Measurements from ENCODE around the gene RAVER2.
"Not testable (repeated sequence)": the region's sequence is repeated elsewhere in the genome, so short reads cannot be mapped to it uniquely, and the experiment has no call there.

RAVER2 gene

DNA sequence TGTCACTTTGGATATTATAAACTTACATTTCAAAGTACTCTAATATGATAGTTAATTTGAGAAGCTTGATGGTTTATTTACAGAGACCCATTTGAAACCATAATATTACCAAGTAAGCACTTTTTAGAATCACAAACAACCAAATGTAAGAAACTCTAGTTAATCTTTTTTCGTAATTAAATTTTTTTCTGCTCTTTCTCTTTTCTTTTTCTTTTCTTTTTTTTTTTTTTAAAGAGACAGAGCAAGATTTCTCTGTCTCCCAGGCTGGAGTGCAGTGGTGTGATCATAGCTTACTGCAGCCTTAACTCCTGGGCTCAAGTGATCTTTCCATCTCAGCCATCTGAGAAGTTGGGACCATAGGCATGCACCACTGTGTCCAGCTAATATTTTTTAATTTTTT is 5.2 kb downstream of the RAVER2 start:
- no peak for DNase-seq

DNA sequence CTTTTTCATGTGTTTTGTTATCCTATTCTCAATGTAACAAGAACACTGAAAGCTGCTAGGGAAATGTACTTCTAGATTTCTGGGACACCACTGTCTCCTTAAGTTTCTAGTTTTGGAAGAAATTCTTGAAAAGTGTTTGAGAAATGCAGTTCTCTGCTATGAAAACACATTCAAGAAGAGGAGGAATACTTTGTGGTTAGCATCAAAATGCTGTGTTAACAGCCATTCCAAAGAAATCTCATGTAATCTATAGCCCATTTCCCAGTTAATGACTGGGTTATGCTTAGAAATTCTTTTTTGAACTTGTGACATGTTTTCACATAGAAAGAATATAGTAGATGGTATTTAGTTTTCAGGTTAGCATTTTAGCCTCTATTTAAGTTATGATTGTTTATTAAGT is 6.0 kb downstream of the RAVER2 start:
- DNase-seq = no peak

DNA sequence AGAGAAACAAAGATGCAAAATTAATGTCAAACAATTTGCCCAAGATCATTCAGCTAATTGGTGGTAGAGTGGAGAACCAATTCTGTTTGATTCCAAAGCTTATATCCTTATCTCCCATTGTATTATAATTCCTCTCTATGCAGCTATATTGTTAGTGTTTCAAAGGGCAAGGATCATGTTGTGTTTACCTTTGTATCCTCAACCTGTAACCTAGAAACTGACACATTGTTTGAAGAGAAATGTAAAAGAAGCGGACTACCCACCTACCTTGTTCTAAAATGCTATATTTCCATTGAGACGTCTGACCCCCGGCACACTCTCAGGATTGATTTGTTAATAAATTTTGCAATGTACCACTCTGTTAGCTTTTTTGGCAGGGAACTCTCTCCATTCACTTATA is 9.3 kb downstream of the RAVER2 start:
- DNase-seq = no peak

DNA sequence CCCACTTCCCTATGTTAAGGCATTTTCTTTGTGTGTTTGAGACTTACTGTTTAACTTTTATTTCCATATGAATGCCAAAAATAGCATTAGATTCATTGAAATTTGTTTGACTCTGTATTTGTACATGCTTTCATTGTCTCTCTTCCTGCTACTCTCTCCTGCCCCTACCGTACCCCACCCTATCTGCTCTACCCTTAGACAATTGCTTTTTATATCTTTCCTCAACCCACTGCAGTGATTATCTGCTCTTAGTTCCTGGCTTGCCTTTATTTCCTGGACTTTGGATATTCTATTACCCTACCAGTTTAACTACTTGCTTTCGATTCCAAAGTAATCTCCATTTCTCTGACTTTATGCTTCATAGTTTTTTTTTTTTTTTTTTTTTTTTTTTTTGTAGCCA is 10.5 kb downstream of the RAVER2 start:
- DNase-seq = no peak

DNA sequence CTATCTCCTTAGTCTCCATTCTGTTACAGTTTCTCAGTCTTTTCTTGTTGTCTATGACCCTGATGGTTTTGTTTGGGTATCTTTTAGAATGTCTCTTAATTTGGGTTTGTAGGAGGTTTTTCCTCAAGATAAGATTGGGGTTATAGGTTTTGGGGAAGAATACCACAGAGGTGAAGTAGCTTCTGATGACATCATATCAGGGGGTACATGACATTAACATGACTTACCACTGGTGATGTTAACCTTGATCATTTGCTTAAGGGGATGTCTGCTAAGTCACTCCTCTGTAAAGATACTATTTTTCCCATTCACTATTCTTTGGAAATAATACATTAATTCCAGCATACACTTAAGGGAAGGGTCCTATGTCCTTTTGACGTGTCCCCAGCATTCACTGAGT is 11.9 kb downstream of the RAVER2 start:
- DNase-seq = no peak

DNA sequence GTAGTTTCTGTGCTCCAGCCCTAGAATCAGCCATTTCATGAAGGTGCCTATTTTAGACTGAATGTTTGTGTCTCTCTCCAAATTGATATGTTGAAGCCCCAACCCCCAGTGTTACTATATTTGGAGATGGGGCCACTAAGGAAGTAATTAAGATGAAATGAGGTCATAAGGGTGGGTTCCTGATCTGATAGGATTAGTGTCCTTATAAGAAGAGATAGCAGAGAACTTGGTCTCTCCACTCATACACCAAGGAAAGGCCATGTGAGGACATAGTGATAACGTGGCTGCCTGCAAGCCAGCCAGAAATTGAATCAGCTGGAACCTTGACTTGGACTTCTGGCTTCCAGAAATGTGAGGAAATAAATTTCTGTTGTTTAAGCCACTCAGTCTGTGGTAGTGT is 12.3 kb downstream of the RAVER2 start:
- DNase-seq = no peak

DNA sequence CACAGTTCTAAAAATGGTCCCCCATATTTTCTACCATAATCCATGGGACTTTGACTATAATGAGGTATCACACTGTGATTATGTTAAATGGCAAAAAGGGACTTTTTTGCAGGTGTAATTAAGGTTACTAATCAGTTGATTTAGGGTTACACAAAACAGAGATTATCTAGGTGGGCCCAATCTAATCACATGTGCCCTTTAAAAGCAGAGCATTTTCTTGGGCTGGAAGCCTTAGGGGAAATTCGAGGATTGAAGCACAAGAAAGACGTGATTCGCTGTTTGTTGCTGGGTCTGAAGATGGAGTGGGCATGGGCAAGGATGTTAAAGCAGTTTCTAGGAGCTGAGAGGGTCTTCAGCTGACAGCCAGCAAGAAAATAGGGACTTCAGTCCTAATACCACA is 13.4 kb downstream of the RAVER2 start:
- no peak for DNase-seq

DNA sequence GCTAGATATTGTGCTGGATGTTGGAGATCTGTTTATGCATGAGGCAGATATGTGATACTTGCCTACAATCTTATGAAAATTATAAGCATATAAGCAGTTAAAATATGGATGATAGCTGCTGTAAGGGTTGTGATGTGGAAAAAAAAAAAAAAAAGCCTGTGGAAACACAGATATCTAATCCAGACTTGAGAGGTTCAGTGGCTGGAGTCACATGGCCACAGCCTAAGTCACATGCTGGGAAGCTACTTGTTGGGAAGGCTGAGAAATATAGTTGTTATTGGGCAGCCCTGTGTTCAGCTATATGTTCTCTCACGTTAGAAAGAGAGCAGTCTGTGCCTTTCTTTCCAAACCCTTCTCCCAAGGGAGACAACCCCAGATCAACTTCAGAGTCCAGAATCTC is 15.1 kb downstream of the RAVER2 start:
- DNase-seq = no peak

DNA sequence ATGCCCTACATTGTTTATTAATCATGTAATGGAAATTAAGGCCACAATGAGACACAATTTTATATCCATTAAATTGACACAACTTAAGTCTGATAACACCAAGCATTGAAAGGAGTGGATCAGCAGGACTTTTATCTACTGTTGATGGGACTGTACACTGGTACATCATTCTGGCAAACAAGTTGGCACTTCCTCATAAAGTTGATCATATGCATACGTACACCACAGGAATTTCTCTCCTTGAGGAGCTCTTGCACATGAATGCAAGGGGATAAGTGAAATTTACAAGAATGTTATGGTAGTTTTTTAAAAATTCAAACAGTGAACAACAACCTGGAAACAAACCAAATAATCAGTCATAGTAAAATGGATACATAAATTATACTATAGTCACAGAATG is 20.1 kb downstream of the RAVER2 start:
- DNase-seq = no peak

DNA sequence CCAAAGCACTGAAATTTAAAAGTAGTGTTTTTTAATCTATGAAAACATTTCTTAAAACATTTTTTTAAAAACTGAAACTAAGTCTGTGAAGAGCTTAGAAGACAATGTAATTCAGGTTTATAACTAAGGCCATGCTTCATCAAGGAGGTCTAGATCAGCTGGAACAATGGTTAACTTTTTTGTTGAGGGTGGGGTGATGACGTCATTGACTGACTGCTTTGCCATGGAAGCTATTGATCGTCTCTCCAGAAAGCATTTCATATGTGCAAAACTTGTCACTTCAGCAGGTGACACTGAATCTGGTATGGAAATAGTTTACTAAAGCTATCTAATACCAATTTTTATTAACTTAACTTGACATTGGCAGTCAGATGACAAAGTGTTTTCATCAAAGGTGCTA is 21.0 kb downstream of the RAVER2 start:
- no peak for DNase-seq

DNA sequence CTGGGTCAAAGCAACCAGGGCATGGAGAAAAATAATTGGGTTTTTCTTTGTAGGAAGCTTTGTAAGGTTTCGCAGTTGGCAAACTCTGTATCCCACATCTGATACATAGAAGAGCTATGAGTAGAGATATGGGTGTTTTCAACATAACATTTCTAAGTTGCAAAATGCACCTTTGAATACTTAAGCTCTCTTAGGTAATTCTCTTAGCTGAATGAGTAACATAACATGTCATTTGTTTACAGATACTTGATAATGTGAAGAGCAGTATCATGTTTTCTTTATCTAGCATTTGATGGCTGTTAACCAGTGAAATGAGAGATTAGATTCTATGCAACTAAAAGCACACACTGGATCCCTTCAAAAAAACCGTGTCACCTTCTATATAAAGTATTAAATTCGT is 21.6 kb downstream of the RAVER2 start:
- no peak for DNase-seq

DNA sequence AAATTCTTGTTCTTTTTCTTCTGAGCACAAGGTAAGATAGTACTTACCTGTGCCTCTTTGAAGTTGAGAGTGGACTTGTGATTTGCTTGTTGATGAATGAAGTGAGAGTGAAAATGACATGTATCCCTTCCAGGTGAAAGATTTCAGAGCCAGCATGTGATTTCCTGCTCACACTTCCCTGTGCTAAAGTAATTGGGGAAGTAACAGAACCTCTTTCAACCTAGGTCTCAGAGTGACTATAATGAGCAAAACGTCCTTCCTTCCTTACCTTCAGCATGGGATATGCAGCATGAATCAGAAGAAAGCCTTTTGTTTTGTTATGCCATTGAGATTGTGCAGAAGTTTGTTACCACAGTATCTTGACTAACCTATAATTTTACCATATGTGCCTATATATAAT is 24.6 kb downstream of the RAVER2 start:
- DNase-seq = no peak

DNA sequence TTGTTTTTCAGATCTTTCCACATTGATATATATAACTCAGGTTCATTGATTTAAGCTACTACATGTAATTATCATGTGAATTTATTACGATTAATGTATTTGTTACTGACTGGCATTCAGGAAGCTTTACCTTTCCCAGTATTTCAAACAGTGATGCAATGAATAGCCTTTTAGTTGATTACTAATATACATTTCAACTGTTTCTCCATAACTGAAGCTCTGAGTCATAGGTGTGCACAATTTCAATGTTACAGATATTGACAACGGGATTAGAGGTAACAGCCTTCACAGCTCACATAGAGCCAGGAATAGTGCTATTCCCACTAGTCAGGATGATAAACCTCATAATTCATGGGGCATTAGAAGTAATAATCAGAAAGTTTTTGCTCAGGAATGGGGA is 25.1 kb downstream of the RAVER2 start:
- DNase-seq = no peak

DNA sequence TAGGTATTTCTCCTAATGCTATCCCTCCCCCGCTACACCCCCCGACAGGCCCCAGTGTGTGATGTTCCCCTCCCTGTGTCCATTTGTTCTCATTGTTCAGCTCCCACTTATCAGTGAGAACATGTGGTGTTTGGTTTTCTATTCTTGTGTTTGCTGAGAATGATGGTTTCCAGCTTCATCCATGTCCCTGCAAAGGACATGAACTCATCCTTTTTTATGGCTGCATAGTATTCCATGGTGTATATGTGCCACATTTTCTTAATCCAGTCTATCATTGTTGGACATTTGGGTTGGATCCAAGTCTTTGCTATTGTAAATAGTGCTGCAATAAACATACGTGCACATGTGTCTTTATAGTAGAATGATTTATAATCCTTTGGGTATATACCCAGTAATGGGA is 28.4 kb downstream of the RAVER2 start:
- not testable (repeated sequence) for DNase-seq

DNA sequence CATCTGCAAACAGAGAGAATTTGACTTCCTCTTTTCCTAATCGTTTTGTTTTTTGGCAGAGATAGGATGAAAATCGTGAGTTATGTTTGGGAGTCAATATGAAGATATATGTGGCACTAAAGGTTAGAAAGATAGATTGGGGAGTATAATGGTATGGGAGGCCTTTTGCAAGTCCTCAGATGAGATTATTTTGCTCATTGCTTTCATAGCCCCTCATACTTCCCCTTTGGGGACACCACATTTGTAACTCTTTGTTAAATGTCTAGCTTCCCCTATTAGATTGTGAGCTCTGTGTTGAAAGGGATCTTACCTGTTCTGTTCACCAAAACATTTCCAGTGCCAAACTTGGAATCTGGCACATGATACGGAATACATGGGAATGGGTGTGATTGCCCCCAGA is 30.2 kb downstream of the RAVER2 start:
- DNase-seq = no peak

DNA sequence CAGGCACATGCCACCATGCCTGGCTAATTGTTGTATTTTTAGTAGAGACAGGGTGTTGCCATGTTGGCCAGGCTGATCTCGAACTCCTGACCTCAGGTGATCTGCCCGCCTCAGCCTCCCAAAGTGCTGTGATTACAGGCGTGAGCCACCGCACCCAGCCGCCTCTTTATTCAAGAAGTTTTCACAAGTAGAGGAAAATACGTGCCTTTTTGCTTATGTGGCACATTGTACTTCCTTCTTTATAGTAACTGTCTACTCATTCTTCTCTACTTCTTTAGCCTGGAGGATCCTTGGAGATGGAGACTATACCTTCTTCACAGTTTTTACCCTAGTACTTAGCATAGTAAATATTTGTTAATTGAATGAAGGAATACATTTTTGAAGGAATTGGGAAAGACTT is 37.2 kb downstream of the RAVER2 start:
- not testable (repeated sequence) for DNase-seq

DNA sequence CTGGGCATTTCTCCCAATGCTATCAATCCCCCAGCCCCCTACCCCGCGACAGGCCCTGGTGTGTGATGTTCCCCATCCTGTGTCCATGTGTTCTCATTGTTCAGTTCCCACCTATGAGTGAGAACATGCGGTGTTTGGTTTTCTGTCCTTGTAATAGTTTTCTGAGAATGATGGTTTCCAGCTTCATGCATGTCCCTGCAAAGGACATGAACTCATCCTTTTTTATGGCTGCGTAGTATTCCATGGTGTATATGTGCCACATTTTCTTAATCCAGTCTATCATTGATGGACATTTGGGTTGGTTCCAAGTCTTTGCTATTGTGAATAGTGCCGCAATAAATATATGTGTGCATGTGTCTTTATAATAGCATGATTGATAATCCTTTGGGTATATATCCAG is 38.0 kb downstream of the RAVER2 start:
- not testable (repeated sequence) for DNase-seq

DNA sequence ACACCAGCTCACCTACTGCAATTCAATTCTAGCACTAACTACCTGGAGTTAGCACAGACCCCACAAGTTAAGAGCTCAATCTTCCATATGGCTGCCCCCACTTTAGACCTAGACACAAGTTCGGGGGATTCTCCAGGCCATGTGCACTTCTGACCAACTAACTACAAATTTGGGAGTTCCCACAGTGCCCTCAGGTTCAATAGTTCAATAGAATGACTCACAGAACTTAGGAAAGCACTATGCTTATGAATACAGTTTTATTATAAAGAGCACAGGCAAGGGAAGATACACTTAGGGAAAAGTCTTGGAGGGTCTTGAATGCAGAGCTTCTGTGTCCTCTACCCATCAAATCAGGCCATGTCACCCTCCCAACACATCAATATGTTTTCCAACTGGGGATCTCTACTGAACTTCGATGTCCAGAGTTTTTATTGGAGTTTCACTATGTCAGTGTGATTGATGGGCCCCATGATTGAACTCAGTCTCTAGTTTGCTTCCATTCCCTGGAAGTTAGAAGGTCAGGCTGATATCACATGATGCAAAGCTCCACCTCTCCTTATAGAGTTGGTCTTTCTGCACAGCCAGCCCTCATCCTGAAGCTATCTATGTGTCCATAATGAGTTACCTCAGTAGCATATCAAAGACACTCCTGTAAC is 46.1 kb downstream of the RAVER2 start:
- no peak for DNase-seq

DNA sequence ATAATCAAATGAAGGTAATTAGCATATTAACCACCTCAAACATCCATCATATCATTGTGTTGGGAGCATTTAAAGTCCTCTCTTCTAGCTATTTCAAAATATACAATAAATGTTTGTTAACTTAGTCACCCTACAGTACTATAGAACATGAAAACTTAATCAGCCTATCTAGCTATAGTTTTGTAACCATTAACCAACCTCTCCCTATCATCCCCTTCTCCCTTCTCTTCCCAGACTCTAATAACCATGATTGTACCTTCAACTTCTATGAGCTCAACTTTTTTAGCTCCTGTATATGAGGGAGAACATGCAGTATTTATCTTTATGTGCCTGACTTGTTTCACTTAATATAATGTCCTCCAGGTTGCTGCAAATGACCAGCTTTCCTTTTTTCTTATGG is 54.0 kb downstream of the RAVER2 start:
- no peak for DNase-seq

DNA sequence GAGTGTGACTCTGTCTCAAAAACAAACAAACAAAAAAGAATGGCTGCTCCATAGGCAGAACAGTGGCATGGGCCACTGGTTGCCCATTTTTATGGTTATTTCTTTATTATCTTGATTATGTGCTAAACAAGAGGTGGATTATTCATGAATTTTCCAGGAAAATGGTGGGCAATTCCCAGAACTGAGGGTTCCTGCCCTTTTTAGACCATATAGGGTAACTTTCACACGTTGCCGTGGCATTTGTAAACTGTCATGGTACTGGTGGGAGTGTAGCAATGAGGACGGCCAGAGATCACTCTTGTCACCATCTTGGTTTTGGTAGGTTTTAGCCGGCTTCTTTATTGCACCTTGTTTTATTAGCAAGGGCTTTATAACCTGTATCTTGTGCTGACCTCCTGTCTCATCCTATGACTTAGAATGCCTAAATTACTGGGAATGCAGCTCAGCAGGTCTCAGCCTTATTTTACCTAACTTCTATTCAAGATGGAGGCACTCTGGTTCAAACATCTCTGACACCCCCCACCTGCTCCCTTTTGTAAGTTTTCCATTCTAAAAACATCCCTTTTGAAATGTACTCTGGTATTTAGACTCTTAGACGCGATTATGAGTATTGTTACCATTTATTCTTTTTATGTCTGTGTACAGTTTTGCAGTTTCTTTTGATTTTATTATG is 57.1 kb downstream of the RAVER2 start:
- DNase-seq = no peak

DNA sequence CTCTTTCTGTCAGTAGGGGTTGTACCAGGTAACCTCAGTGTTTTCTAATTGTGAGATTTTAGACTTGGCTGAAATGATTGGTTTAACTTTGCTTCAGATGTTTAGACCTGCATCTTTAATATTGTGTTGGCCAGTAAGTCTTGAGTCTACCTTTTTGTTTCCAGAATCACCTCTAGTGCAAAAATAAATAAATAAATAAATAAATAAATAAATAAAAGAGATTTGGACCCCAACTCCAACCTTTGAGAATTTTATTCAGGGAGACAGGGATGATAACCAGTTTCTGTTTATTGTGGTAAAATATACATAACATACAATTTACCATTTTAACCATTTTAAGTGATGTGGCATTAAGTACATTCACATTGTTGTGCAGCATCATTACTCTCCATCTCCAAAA is 64.4 kb downstream of the RAVER2 start:
- no peak for DNase-seq

DNA sequence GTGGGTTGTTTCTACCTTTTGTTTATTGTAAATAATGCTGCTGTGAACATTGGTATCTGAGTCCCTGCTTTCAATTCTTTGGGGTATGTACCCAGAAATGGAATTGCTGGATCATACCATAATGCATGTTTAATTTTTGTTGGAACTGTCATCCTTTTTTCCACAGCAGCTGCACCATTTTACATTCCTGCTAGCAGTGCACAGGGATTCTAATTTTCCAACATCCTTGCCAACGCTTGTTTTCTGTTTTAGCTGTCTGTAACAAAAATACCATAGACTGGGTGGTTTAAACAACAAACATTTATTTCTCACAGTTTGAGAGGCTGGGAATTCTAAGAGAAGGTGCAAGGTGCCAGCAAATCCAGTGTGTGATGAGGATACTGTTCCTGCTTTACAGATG is 65.1 kb downstream of the RAVER2 start:
- DNase-seq = no peak

DNA sequence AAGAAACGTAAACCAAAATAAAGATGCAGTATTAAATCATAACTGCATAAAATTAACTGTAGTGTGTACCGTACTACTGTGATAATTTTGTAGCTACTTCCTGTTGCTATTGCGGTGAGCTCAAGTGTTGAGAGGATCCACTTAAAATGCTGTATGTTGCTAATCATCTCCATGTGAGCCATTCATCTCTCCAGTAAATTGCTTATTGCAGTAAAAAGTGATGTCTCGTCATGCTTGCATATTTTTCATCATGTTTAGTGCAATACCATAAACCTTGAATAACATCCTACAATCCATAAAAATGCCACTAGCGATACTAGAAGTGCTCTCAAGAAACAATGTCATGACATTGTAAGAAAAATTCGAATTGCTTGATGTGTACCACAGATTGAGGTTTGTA is 66.3 kb downstream of the RAVER2 start:
- no peak for DNase-seq

DNA sequence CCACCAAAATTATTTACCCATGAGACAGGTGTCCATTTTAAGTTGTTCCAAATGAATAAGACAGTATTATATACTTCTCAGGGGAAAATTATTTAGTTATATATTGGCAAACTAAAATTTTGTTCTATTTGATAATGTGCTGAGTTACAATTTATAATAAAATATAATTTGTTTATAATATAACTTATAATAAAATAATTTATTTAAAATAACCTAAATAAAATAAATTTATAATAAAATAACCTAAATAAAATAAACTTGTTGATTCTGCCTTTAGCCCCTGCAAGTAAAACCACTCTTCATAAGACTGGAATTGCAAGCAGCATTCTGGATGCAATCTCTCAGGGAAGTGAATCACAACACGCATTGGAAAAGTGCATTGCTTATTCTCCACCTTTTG is 69.6 kb downstream of the RAVER2 start:
- DNase-seq = no peak

DNA sequence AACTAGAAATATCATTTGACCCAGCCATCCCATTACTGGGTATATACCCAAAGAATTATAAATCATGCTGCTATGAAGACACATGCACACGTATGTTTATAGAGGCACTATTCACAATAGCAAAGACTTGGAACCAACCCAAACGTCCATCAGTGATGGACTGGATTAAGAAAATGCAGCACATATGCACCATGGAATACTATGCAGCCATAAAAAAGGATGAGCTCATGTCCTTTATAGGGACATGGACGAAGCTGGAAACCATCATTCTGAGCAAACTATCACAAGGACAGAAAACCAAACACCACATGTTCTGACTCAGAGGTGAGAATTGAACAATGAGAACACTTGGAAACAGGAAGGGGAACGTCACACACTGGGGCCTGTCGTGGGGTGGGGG is 72.5 kb downstream of the RAVER2 start:
- DNase-seq = not testable (repeated sequence)
